WERI-Rb-1 (cell line): Measurements from ENCODE around the gene VASN.

ENCODE experiments used
- DNase-seq: peaks from one replicate; pipeline ENCODE4 v3.0.0-alpha.2; 2020
- H3K27ac ChIP-seq: fragments of 250-450 bp; sonication (Bioruptor Pico); 2 replicates; pipeline ENCODE4 v1.5.1; 2020; ENCODE audit warnings: mild to moderate bottlenecking, moderate library complexity
- H3K27me3 ChIP-seq: fragments of 250-450 bp; sonication (Bioruptor Pico); 2 replicates; pipeline ENCODE4 v1.5.1; 2021; ENCODE audit warnings: mild to moderate bottlenecking, low read depth, moderate library complexity; ENCODE audit not compliant: insufficient read depth, severe bottlenecking
- H3K36me3 ChIP-seq: fragments of 250-450 bp; sonication (Bioruptor Pico); 2 replicates; pipeline ENCODE4 v1.5.1; 2020; ENCODE audit warnings: mild to moderate bottlenecking, moderate library complexity
- H3K4me3 ChIP-seq: 2 replicates; pipeline ENCODE4 v1.5.1; 2011; ENCODE audit warnings: low read depth, mild to moderate bottlenecking, control low read depth, low read length
- H3K9me3 ChIP-seq: fragments of 250-450 bp; sonication (Bioruptor Pico); 2 replicates; pipeline ENCODE4 v1.5.1; 2021; ENCODE audit warnings: mild to moderate bottlenecking, moderate library complexity; ENCODE audit not compliant: severe bottlenecking
- CTCF ChIP-seq: IDR thresholded peaks from 2 replicates; pipeline ENCODE4 v1.5.1; 2011; ENCODE audit warnings: low read depth, mild to moderate bottlenecking, control low read depth, inconsistent platforms, low read length

Gene VASN

GRCh38 chr16:4347010-4347409 is 24.6 kb upstream of the VASN start:
- no peaks in the 10 kb centered on the region for H3K27me3 ChIP-seq
- H3K36me3 ChIP-seq, result peaks cover 14% of the 10 kb centered on the region
- no peak for TF ChIP-seq CTCF

DNA sequence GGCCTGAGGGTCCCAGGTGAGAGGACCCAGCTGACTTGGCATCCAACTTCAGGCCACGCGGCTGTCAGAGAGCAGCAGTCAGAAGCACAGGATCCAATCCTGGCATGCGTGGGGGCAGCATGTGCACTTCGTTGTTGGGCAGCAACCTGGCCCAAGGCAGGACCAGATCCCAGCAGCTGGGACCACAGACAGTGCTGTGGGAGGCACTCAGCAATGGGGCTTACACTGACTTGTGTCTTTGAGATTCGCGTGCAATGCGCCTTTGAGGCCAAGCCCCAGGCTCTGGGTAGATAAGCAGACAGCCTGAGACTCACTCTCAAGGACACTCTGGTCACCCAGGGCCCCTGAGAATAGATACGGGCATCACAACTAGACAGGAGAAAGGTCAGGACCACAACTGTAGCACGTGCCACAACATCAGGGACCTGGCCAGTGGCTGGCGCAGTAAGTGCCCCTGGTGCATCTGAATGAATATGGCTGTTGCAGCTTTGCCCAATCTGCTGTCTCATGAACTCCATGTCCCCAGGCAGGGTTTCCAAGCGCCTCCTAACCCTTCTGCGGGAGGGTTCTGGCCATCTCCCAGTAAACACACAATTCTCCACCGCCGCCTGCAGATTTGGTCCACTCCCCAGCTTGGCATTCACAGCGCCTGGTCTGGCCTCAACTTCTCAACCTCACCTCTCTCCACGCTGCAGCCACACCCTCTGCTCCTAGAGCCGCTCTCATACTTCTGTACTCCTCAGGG is 23.7 kb upstream of the VASN start:
- no peak for DNase-seq
- H3K27me3 ChIP-seq, result no peaks in the 10 kb centered on the region
- no peak for TF ChIP-seq CTCF
- H3K36me3 ChIP-seq, result peaks cover 14% of the 10 kb centered on the region
- H3K27ac ChIP-seq, result no peak overlapping the region
- no peak overlapping the region for H3K4me3 ChIP-seq
- no peaks in the 10 kb centered on the region for H3K9me3 ChIP-seq

More at GRCh38 chr16:4347010-4347409, 24.6 kb upstream of the VASN start:
- Histone ChIP-seq H3K9me3 (no peaks in the 10 kb centered on the region), H3K4me3 (no peak overlapping the region), H3K27ac (no peak overlapping the region)
- DNase-seq, result no peak

DNA sequence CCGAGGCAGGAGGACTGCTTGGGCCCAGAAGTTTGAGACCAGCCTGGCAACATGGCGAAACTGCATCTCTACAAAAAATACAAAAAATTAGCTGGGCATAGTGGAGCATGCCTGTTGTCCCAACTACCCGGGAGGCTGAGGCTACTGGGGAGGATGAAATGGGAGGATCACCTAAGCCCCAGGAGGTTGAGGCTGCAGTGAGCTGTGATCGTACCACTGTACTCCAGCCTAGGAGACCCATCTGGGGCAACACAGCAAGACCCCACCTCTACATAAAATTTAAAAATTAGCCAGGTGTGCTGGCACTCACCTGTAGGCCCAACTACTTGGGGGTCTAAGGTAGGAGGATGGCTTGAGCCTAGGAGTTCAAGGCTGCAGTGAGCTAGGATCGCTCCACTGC is 22.3 kb upstream of the VASN start:
- no peak overlapping the region for H3K4me3 ChIP-seq
- H3K36me3 ChIP-seq, result peaks cover 14% of the 10 kb centered on the region

DNA sequence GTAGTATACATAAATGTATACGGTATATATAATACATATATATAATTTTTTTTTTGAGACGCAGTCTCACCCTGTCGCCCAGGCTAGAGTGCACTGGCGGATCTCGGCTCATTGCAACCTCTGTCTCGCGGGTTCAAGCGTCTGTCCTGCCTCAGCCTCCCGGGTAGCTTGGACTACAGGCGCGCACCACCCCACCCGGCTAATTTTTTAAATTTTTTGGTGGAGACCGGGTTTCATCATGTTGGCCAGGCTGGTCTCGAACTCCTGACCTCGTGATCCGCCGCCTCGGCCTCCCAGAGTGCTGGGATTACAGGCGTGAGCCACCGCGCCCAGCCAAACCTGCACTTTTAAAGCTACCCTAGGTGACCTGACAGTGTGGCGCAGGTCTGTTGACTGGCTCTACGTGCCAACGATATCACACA is 21.3 kb upstream of the VASN start:
- H3K9me3 ChIP-seq, result no peaks in the 10 kb centered on the region
- H3K36me3 ChIP-seq, result peaks cover 14% of the 10 kb centered on the region
- no peak for TF ChIP-seq CTCF
- H3K27ac ChIP-seq, result peak overlapping the region; percentile 85
- no peak for DNase-seq
- H3K4me3 ChIP-seq, result peak overlapping the region; percentile 85
- H3K27me3 ChIP-seq, result no peaks in the 10 kb centered on the region

More for the DNA sequence above, 22.3 kb upstream of the VASN start:
- no peak for TF ChIP-seq CTCF
- H3K27ac ChIP-seq, result no peak overlapping the region
- no peak for DNase-seq
- no peaks in the 10 kb centered on the region for H3K9me3 ChIP-seq
- no peaks in the 10 kb centered on the region for H3K27me3 ChIP-seq

- Histone ChIP-seq H3K9me3 (no peaks in the 10 kb centered on the region), H3K27me3 (no peaks in the 10 kb centered on the region), H3K36me3 (peaks cover 13% of the 10 kb centered on the region), H3K27ac (peak within 1 kb of the TSS; percentile 85), H3K4me3 (peak within 1 kb of the TSS; percentile 85)
- DNase-seq, result peak; percentile 98
- TF ChIP-seq CTCF, result no peak
Observed at GRCh38 chr16:4350787-4351659, 20.6 kb upstream of the VASN start, which contains the start of gene PAM16. Gene PAM16 (minus strand): TSS chr16:4351321. CDS start chr16:4351234, 87 bp downstream.
